ENCODE results near the gene FAM50B. TPM values are rescaled to one million over a fixed set of nuclear protein-coding genes. Genes with fewer than 3 reads are reported as not detected.

FAM50B gene
- total and polyA plus RNA-seq, 2 of the 13 experiments (the other 11 are each of a cell fraction or from before 2014, with no cell fraction given): 0.05 TPM; not detected in 1

DNA sequence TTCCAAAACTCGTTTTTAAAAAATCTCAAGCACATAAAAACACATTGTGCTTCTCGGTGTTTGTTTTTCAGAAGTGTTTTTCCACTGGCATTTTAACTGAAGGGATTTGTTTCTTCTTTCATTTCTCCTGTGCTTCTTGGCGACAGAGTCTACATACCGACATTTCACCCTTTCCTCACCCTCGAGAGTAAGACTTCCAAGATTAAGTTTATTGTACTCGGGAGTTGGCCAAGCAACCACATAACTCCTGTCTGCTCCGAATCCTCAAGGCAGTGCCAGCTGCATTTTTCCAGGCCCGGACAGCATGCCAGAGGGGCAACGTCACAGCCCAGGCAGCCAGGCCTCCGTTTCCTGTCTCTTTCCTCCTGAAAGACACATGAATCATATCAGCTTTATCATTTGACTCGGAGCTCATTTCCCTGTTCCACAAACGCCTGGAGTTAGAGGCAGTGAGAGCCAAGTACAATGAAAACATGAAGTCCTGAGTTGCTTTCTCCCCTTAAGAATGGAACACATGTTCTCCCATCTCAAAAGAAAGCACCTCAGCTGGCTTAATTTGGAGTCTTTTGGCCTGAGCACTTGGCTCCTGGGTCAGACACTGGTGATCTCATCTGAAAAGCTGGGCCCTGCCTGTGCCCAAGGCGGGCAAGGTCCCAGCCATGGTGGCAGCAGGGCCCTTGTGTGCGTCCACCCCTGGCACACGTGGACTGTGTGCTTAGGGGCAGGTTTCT, 23.2 kb upstream of the FAM50B start (continued):
- TF ChIP-seq, protein P1, sequence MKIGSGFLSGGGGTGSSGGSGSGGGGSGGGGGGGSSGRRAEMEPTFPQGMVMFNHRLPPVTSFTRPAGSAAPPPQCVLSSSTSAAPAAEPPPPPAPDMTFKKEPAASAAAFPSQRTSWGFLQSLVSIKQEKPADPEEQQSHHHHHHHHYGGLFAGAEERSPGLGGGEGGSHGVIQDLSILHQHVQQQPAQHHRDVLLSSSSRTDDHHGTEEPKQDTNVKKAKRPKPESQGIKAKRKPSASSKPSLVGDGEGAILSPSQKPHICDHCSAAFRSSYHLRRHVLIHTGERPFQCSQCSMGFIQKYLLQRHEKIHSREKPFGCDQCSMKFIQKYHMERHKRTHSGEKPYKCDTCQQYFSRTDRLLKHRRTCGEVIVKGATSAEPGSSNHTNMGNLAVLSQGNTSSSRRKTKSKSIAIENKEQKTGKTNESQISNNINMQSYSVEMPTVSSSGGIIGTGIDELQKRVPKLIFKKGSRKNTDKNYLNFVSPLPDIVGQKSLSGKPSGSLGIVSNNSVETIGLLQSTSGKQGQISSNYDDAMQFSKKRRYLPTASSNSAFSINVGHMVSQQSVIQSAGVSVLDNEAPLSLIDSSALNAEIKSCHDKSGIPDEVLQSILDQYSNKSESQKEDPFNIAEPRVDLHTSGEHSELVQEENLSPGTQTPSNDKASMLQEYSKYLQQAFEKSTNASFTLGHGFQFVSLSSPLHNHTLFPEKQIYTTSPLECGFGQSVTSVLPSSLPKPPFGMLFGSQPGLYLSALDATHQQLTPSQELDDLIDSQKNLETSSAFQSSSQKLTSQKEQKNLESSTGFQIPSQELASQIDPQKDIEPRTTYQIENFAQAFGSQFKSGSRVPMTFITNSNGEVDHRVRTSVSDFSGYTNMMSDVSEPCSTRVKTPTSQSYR (CRISPR knock-in tag; IDR thresholded peaks at IDR 0.05; ENCODE audit: borderline replicate concordance): no peak
- TF ChIP-seq ISL2 (CRISPR knock-in tag; IDR thresholded peaks at IDR 0.05) (no peak), TOE1 (CRISPR knock-in tag; IDR thresholded peaks at IDR 0.05) (no peak), MTA3 (CRISPR knock-in tag; IDR thresholded peaks at IDR 0.05) (no peak), SSRP1 (CRISPR knock-in tag; IDR thresholded peaks at IDR 0.05) (no peak), CREB1 (IDR thresholded peaks at IDR 0.05) (0 out of 2 replicates have a peak, but pooled peaks have one; percentile 13), CREB1 (CRISPR knock-in tag; IDR thresholded peaks at IDR 0.05) (peak; percentile 65; the same call in 1 of the 2 replicates), HHEX (CRISPR knock-in tag; IDR thresholded peaks at IDR 0.05) (no peak), CCDC6 (CRISPR knock-in tag; IDR thresholded peaks at IDR 0.05) (peak; percentile 7; the same call in 1 of the 2 replicates), STAG1 (CRISPR knock-in tag; IDR thresholded peaks at IDR 0.05) (peak; percentile 3; the same call in 1 of the 2 replicates), RBM22 (optimal IDR thresholded peaks at IDR 0.05; ENCODE audit: low read length) (no peak), GTF3A (CRISPR knock-in tag; conservative IDR thresholded peaks at IDR 0.05) (no peak), MATR3 (CRISPR knock-in tag; IDR thresholded peaks at IDR 0.05) (no peak), ZKSCAN8 (CRISPR knock-in tag; IDR thresholded peaks at IDR 0.05; ENCODE audit: borderline replicate concordance) (no peak)
- TF ChIP-seq, protein P2, sequence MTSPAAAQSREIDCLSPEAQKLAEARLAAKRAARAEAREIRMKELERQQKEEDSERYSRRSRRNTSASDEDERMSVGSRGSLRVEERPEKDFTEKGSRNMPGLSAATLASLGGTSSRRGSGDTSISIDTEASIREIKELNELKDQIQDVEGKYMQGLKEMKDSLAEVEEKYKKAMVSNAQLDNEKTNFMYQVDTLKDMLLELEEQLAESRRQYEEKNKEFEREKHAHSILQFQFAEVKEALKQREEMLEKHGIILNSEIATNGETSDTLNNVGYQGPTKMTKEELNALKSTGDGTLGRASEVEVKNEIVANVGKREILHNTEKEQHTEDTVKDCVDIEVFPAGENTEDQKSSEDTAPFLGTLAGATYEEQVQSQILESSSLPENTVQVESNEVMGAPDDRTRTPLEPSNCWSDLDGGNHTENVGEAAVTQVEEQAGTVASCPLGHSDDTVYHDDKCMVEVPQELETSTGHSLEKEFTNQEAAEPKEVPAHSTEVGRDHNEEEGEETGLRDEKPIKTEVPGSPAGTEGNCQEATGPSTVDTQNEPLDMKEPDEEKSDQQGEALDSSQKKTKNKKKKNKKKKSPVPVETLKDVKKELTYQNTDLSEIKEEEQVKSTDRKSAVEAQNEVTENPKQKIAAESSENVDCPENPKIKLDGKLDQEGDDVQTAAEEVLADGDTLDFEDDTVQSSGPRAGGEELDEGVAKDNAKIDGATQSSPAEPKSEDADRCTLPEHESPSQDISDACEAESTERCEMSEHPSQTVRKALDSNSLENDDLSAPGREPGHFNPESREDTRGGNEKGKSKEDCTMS (CRISPR knock-in tag; conservative IDR thresholded peaks at IDR 0.05): no peak
- TF ChIP-seq, protein P3, sequence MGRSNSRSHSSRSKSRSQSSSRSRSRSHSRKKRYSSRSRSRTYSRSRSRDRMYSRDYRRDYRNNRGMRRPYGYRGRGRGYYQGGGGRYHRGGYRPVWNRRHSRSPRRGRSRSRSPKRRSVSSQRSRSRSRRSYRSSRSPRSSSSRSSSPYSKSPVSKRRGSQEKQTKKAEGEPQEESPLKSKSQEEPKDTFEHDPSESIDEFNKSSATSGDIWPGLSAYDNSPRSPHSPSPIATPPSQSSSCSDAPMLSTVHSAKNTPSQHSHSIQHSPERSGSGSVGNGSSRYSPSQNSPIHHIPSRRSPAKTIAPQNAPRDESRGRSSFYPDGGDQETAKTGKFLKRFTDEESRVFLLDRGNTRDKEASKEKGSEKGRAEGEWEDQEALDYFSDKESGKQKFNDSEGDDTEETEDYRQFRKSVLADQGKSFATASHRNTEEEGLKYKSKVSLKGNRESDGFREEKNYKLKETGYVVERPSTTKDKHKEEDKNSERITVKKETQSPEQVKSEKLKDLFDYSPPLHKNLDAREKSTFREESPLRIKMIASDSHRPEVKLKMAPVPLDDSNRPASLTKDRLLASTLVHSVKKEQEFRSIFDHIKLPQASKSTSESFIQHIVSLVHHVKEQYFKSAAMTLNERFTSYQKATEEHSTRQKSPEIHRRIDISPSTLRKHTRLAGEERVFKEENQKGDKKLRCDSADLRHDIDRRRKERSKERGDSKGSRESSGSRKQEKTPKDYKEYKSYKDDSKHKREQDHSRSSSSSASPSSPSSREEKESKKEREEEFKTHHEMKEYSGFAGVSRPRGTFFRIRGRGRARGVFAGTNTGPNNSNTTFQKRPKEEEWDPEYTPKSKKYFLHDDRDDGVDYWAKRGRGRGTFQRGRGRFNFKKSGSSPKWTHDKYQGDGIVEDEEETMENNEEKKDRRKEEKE (IDR thresholded peaks at IDR 0.05): no peak
- TF ChIP-seq, protein P4, sequence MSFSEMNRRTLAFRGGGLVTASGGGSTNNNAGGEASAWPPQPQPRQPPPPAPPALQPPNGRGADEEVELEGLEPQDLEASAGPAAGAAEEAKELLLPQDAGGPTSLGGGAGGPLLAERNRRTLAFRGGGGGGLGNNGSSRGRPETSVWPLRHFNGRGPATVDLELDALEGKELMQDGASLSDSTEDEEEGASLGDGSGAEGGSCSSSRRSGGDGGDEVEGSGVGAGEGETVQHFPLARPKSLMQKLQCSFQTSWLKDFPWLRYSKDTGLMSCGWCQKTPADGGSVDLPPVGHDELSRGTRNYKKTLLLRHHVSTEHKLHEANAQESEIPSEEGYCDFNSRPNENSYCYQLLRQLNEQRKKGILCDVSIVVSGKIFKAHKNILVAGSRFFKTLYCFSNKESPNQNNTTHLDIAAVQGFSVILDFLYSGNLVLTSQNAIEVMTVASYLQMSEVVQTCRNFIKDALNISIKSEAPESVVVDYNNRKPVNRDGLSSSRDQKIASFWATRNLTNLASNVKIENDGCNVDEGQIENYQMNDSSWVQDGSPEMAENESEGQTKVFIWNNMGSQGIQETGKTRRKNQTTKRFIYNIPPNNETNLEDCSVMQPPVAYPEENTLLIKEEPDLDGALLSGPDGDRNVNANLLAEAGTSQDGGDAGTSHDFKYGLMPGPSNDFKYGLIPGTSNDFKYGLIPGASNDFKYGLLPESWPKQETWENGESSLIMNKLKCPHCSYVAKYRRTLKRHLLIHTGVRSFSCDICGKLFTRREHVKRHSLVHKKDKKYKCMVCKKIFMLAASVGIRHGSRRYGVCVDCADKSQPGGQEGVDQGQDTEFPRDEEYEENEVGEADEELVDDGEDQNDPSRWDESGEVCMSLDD (CRISPR knock-in tag; IDR thresholded peaks at IDR 0.05; ENCODE audit: borderline replicate concordance): 0 out of 2 replicates have a peak, but pooled peaks have one; percentile 27
- TF ChIP-seq, protein P5, sequence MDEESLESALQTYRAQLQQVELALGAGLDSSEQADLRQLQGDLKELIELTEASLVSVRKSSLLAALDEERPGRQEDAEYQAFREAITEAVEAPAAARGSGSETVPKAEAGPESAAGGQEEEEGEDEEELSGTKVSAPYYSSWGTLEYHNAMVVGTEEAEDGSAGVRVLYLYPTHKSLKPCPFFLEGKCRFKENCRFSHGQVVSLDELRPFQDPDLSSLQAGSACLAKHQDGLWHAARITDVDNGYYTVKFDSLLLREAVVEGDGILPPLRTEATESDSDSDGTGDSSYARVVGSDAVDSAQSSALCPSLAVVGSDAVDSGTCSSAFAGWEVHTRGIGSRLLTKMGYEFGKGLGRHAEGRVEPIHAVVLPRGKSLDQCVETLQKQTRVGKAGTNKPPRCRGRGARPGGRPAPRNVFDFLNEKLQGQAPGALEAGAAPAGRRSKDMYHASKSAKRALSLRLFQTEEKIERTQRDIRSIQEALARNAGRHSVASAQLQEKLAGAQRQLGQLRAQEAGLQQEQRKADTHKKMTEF (CRISPR knock-in tag; IDR thresholded peaks at IDR 0.05): 0 out of 2 replicates have a peak, but pooled peaks have one; percentile 50

All from HepG2 (cell line).